NB4 (cell line): ENCODE data around the gene OR5B2.
A peak's percentile ranks its signal among the peaks of the same experiment; 100 is the strongest.

Source experiments
- DNase-seq: peaks from one replicate; pipeline ENCODE4 v3.0.0; 2010; ENCODE audit warnings: low read depth
- H3K4me3 ChIP-seq: one replicate; pipeline ENCODE4 v1.5.1; 2011; ENCODE audit warnings: mild to moderate bottlenecking, low read depth, low read length, moderate library complexity
- MYC ChIP-seq: IDR thresholded peaks from 2 replicates; pipeline ENCODE4 v1.6.1; 2011; ENCODE audit warnings: low read depth, low read length
- POLR2A ChIP-seq: IDR thresholded peaks from 2 replicates; pipeline ENCODE4 v1.6.1; 2011; ENCODE audit warnings: mild to moderate bottlenecking; ENCODE audit not compliant: insufficient read length; ENCODE audit errors: extremely low read depth
- TF ChIP-seq, protein P1 (sequence below): IDR thresholded peaks from one replicate; pipeline ENCODE4 v1.5.1; 2012; ENCODE audit warnings: low read depth, low read length
- TF ChIP-seq, protein P2 (sequence below): IDR thresholded peaks from 2 replicates; pipeline ENCODE4 v1.6.1; 2011; ENCODE audit warnings: low read depth, low read length

The OR5B2 gene

DNA sequence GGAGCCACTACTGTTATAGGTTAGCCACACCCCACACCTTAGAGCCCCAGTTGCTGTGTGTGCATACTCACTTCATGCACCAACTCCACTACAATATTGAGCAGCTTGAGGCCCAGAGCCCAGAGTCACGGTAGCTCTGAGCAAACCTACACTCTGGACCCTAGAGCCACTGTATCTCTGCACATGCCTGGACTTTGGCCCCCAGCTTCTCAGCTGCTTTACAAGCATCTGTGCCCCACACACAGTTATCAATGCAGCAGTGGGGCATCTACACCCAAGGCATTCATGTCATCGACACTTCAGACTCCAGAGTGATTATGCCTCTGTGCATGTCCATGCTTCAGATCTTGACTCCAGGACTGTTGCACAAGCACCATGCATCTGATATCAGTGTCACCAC, 16.4 kb upstream of the OR5B2 start:
- H3K4me3 ChIP-seq: no peak overlapping the region
- DNase-seq: no peak
- TF ChIP-seq, protein P1, sequence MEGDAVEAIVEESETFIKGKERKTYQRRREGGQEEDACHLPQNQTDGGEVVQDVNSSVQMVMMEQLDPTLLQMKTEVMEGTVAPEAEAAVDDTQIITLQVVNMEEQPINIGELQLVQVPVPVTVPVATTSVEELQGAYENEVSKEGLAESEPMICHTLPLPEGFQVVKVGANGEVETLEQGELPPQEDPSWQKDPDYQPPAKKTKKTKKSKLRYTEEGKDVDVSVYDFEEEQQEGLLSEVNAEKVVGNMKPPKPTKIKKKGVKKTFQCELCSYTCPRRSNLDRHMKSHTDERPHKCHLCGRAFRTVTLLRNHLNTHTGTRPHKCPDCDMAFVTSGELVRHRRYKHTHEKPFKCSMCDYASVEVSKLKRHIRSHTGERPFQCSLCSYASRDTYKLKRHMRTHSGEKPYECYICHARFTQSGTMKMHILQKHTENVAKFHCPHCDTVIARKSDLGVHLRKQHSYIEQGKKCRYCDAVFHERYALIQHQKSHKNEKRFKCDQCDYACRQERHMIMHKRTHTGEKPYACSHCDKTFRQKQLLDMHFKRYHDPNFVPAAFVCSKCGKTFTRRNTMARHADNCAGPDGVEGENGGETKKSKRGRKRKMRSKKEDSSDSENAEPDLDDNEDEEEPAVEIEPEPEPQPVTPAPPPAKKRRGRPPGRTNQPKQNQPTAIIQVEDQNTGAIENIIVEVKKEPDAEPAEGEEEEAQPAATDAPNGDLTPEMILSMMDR: no peak
- TF ChIP-seq MYC (no peak), POLR2A (no peak)
- TF ChIP-seq, protein P2, sequence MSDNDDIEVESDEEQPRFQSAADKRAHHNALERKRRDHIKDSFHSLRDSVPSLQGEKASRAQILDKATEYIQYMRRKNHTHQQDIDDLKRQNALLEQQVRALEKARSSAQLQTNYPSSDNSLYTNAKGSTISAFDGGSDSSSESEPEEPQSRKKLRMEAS: no peak

DNA sequence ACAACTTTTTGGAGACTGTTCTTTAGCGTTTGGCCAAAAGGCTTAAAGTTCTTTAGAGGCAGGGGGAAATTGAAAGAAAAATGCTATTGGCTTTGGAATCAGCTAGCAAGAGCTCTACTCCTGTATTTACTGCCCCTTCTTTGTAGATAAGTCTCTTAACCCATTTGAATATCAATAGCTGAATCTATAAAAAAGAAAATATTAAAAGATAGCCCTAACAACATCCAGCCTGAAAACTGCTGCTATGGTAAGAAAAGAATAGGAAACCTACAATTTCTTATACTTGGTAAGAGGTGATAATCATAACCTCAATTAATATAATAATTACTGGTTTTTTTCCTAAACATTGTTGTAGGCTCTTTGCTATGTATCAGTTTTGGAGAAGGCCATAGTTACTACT, 14.2 kb upstream of the OR5B2 start, which contains the start of gene OR5B12:
OR5B12 (minus strand) TSS at position 101 of the 400 bp plus-strand sequence. CDS start 2,085 bp downstream, outside the sequence.
- DNase-seq: no peak
- no peak within 1 kb of the TSS for H3K4me3 ChIP-seq
- TF ChIP-seq, protein P1: no peak
- TF ChIP-seq, protein P2: no peak
- TF ChIP-seq POLR2A: no peak
- no peak for TF ChIP-seq MYC

DNA sequence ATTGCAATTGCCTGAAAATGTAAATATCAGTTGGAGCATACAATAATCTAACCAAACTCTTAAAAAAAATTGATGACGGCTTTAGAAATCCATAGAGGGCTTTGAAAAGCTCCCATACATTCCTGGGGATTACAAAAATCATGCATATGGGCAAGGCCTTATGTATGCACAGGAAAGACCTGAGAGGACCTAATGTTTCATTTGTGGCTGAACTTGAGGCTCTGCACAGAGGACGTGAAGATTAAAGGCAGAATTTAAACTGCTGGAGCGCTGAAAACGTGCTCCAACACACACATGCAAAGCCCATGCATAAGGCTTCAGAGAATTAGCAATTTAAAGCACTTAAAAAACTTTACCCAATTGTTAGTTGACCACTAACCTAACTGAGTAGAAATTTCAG, 10.6 kb upstream of the OR5B2 start:
- no peak for DNase-seq
- TF ChIP-seq, protein P2: no peak
- TF ChIP-seq POLR2A (no peak), MYC (no peak)
- TF ChIP-seq, protein P1: no peak
- no peak overlapping the region for H3K4me3 ChIP-seq

DNA sequence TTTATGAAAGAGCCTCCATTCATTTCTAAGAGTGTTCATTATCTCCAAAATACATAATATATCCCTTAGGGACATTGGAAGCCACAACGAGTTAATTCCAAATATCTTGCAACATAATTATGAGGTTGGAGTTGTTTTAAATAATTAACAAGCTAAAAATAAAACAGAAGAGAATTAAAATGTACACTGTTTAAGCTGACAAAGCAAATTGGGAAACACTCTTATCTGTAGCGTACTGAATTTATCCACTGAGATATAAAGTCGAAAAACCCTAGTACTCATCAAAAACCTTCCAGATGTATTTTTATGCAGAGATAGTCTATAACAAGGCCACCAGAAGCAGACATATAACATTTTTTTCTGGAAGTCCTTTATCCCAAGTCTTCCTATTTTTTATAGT, 6.3 kb upstream of the OR5B2 start:
- TF ChIP-seq, protein P2: no peak
- TF ChIP-seq POLR2A (no peak), MYC (no peak)
- TF ChIP-seq, protein P1: no peak
- no peak overlapping the region for H3K4me3 ChIP-seq
- DNase-seq: no peak

DNA sequence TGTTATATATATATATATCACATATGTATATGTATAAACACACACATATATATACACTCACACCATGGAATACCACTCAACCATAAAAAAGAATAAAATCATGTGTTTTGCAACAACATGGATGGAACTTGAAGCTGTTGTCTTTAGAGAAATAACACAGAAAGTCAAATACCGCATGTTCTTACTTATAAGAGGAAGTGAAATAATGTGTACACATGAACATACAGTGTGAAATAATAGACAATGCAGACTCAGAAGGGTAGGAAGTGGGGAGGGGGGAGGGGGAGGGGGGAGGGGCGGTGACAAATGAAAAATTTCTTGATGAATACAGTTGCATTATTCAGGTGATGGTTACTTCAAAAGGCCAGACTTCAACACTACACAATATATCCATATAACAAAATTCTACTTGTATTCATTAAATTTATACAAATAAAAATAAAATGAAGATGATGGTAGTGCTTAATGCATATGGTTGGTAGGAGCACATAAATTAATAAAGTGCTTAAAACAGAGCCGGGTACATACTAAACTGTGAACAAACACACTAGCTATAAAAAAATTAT, 5.8 kb upstream of the OR5B2 start:
- DNase-seq: peak; percentile 16
- TF ChIP-seq POLR2A: no peak
- TF ChIP-seq MYC: no peak
- TF ChIP-seq, protein P2: no peak
- TF ChIP-seq, protein P1: no peak
- no peak overlapping the region for H3K4me3 ChIP-seq
